Measurements from ENCODE around the gene AKIP1. TPM values are rescaled to one million over a fixed set of nuclear protein-coding genes. Genes with fewer than 3 reads are reported as not detected.

AKIP1 gene
- total and polyA plus RNA-seq, 2 of the 8 experiments (the other 6 are each of a cell fraction or from before 2014, with no cell fraction given) = 17.8 to 29.6 TPM

DNA sequence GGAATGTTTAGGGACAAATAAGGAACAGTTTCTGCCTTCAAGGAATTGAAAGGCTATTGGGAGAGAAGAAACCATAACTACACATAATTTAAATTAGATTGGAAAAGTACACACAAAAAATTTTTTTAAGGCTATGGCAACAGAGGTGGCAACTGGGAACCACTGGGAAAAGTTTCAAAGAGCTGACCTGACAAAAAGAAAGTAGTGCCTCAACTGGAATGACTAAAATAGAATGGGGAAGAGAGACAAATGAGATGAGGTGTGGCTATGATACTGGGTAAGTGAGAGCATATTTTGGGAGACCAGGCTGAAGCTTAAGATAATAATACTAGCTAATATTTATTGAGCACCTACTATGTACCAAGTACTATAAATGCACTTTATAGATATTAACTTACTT lies 2.9 kb upstream of the AKIP1 start (continued):
- TF ChIP-seq, protein P1, sequence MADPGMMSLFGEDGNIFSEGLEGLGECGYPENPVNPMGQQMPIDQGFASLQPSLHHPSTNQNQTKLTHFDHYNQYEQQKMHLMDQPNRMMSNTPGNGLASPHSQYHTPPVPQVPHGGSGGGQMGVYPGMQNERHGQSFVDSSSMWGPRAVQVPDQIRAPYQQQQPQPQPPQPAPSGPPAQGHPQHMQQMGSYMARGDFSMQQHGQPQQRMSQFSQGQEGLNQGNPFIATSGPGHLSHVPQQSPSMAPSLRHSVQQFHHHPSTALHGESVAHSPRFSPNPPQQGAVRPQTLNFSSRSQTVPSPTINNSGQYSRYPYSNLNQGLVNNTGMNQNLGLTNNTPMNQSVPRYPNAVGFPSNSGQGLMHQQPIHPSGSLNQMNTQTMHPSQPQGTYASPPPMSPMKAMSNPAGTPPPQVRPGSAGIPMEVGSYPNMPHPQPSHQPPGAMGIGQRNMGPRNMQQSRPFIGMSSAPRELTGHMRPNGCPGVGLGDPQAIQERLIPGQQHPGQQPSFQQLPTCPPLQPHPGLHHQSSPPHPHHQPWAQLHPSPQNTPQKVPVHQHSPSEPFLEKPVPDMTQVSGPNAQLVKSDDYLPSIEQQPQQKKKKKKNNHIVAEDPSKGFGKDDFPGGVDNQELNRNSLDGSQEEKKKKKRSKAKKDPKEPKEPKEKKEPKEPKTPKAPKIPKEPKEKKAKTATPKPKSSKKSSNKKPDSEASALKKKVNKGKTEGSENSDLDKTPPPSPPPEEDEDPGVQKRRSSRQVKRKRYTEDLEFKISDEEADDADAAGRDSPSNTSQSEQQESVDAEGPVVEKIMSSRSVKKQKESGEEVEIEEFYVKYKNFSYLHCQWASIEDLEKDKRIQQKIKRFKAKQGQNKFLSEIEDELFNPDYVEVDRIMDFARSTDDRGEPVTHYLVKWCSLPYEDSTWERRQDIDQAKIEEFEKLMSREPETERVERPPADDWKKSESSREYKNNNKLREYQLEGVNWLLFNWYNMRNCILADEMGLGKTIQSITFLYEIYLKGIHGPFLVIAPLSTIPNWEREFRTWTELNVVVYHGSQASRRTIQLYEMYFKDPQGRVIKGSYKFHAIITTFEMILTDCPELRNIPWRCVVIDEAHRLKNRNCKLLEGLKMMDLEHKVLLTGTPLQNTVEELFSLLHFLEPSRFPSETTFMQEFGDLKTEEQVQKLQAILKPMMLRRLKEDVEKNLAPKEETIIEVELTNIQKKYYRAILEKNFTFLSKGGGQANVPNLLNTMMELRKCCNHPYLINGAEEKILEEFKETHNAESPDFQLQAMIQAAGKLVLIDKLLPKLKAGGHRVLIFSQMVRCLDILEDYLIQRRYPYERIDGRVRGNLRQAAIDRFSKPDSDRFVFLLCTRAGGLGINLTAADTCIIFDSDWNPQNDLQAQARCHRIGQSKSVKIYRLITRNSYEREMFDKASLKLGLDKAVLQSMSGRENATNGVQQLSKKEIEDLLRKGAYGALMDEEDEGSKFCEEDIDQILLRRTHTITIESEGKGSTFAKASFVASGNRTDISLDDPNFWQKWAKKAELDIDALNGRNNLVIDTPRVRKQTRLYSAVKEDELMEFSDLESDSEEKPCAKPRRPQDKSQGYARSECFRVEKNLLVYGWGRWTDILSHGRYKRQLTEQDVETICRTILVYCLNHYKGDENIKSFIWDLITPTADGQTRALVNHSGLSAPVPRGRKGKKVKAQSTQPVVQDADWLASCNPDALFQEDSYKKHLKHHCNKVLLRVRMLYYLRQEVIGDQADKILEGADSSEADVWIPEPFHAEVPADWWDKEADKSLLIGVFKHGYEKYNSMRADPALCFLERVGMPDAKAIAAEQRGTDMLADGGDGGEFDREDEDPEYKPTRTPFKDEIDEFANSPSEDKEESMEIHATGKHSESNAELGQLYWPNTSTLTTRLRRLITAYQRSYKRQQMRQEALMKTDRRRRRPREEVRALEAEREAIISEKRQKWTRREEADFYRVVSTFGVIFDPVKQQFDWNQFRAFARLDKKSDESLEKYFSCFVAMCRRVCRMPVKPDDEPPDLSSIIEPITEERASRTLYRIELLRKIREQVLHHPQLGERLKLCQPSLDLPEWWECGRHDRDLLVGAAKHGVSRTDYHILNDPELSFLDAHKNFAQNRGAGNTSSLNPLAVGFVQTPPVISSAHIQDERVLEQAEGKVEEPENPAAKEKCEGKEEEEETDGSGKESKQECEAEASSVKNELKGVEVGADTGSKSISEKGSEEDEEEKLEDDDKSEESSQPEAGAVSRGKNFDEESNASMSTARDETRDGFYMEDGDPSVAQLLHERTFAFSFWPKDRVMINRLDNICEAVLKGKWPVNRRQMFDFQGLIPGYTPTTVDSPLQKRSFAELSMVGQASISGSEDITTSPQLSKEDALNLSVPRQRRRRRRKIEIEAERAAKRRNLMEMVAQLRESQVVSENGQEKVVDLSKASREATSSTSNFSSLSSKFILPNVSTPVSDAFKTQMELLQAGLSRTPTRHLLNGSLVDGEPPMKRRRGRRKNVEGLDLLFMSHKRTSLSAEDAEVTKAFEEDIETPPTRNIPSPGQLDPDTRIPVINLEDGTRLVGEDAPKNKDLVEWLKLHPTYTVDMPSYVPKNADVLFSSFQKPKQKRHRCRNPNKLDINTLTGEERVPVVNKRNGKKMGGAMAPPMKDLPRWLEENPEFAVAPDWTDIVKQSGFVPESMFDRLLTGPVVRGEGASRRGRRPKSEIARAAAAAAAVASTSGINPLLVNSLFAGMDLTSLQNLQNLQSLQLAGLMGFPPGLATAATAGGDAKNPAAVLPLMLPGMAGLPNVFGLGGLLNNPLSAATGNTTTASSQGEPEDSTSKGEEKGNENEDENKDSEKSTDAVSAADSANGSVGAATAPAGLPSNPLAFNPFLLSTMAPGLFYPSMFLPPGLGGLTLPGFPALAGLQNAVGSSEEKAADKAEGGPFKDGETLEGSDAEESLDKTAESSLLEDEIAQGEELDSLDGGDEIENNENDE (IDR thresholded peaks at IDR 0.05; ENCODE audit: insufficient replicate concordance, low read length) = no peak
- TF ChIP-seq EGR1 (IDR thresholded peaks at IDR 0.05; ENCODE audit: borderline replicate concordance, low read depth, low read length) = no peak
- no peak for TF ChIP-seq CBX5 (IDR thresholded peaks at IDR 0.05; ENCODE audit: low read depth, low read length)
- TF ChIP-seq RXRA (IDR thresholded peaks at IDR 0.05; ENCODE audit: insufficient read depth, low read depth, low read length) = no peak
- no peak for TF ChIP-seq NRF1 (IDR thresholded peaks at IDR 0.05; ENCODE audit: low read depth, low read length)
- no peak for TF ChIP-seq SIN3A (conservative IDR thresholded peaks at IDR 0.05 in 1 of 2, IDR thresholded peaks at IDR 0.05 in 1 of 2; ENCODE audit: low read depth in 1 of 2, low read length in 2 of 2)
- TF ChIP-seq ASH2L (IDR thresholded peaks at IDR 0.05; ENCODE audit: low read length) = no peak
- no peak for TF ChIP-seq SIRT6 (IDR thresholded peaks at IDR 0.05; ENCODE audit: low read length)
- no peak for TF ChIP-seq RBBP5 (IDR thresholded peaks at IDR 0.05; ENCODE audit: borderline replicate concordance, low read depth, low read length)
- TF ChIP-seq, protein P2, sequence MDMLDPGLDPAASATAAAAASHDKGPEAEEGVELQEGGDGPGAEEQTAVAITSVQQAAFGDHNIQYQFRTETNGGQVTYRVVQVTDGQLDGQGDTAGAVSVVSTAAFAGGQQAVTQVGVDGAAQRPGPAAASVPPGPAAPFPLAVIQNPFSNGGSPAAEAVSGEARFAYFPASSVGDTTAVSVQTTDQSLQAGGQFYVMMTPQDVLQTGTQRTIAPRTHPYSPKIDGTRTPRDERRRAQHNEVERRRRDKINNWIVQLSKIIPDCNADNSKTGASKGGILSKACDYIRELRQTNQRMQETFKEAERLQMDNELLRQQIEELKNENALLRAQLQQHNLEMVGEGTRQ (IDR thresholded peaks at IDR 0.05; ENCODE audit: low read length) = no peak
- no peak for TF ChIP-seq BCL11A (IDR thresholded peaks at IDR 0.05; ENCODE audit: low read depth in 2 of 2, low read length in 2 of 2)

Measured in H1 (cell line).